ENCODE measurements around the gene NHS. TPM values are rescaled to one million over a fixed set of nuclear protein-coding genes. Genes with fewer than 3 reads are reported as not detected.
A peak's percentile ranks its signal among the peaks of the same experiment; 100 is the strongest.

Gene NHS
- total RNA-seq, 1 experiment from 2014 or later = 2.2 TPM

DNA sequence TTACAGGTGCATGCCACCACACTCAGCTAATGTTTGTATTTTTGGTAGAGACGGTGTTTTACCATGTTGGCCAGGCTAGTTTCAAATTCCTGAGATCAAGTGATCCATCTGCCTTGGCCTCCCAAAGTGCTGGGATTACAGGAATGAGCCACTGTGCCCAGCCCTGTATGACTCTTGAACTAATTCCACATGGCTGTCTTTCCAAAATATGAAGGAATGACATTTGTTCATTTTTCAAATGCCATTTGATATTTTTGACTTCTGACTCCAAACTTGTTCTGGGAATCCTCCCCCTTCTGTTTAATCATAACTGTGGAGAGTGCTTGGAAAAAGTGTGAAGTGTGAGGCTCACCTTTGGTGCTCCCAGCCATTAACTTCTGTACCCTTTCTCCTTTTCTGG is 119.2 kb downstream of the NHS start:
- no peaks in the 10 kb centered on the region for H3K4me1 ChIP-seq
- Mint-ChIP-seq H3K36me3 (ENCODE audit: insufficient read depth, unreplicated experiment) (no peaks in the 10 kb centered on the region), H3K9me3 (ENCODE audit: unreplicated experiment) (no peaks in the 10 kb centered on the region), H3K4me3 (ENCODE audit: unreplicated experiment) (no peak overlapping the region), H3K27ac (ENCODE audit: unreplicated experiment) (no peak overlapping the region), H3K27me3 (ENCODE audit: insufficient read depth, unreplicated experiment) (no peaks in the 10 kb centered on the region), H3K4me1 (ENCODE audit: low read depth, unreplicated experiment) (no peaks in the 10 kb centered on the region)
- no TSS peak for BruUV-seq (replicated peaks)
- no peaks in the 10 kb centered on the region; the same call in 1 of the 2 replicates for H3K27me3 ChIP-seq (replicated peaks; ENCODE audit: control insufficient read depth, insufficient read depth, low read length)
- POLR2A ChIA-PET = no interaction called here
- CTCF ChIA-PET = no interaction called here
- H3K36me3 ChIP-seq (ENCODE audit: control insufficient read depth, insufficient read depth, low read length) = no peaks in the 10 kb centered on the region
- no peak for DNase-seq
- intact Hi-C loops (cut with micrococcal nuclease; ENCODE audit: unreplicated experiment) = loop anchor here (10.0 kb wide), 1 partner anchor 49 kb away; no protein-coding TSS in a partner anchor
- H3K9me3 ChIP-seq = no peaks in the 10 kb centered on the region
- no peak overlapping the region for H3K4me3 ChIP-seq (ENCODE audit: low read depth, low read length)
- TF ChIP-seq, protein P1, sequence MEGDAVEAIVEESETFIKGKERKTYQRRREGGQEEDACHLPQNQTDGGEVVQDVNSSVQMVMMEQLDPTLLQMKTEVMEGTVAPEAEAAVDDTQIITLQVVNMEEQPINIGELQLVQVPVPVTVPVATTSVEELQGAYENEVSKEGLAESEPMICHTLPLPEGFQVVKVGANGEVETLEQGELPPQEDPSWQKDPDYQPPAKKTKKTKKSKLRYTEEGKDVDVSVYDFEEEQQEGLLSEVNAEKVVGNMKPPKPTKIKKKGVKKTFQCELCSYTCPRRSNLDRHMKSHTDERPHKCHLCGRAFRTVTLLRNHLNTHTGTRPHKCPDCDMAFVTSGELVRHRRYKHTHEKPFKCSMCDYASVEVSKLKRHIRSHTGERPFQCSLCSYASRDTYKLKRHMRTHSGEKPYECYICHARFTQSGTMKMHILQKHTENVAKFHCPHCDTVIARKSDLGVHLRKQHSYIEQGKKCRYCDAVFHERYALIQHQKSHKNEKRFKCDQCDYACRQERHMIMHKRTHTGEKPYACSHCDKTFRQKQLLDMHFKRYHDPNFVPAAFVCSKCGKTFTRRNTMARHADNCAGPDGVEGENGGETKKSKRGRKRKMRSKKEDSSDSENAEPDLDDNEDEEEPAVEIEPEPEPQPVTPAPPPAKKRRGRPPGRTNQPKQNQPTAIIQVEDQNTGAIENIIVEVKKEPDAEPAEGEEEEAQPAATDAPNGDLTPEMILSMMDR (IDR thresholded peaks at IDR 0.05; ENCODE audit: insufficient read depth in 1 of 2, low read depth in 1 of 2, low read length in 1 of 2, severe bottlenecking in 1 of 2, unreplicated experiment in 1 of 2) = no peak

DNA sequence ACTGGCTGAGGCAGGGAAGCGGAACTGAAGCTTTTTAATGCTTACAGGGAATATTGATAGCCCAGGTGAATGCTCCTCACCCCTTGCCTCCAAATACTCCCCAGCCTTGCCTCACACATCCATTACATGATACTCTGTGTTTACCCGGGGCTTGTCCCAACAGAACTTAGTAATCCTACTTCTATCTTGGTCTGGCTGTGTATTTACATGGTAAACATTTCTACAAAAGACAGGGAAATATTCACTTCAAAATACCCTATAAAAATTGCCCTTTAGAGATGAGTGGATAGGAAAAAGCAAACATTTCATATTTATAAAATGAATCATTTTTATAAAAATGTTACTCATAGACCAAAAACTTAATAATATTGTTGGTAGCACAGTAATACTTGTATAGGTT is 120.1 kb downstream of the NHS start:
- Histone ChIP-seq H3K36me3 (ENCODE audit: control insufficient read depth, insufficient read depth, low read length) (no peaks in the 10 kb centered on the region), H3K9me3 (no peaks in the 10 kb centered on the region), H3K27me3 (replicated peaks; ENCODE audit: control insufficient read depth, insufficient read depth, low read length) (no peaks in the 10 kb centered on the region; the same call in 1 of the 2 replicates), H3K4me1 (peaks cover 5% of the 10 kb centered on the region; the same call in 1 of the 2 replicates), H3K4me3 (ENCODE audit: low read depth, low read length) (no peak overlapping the region)
- ChIA-PET CTCF (no interaction called here), POLR2A (no interaction called here)
- H3K4me3 Mint-ChIP-seq (ENCODE audit: unreplicated experiment) = no peak overlapping the region
- BruUV-seq (replicated peaks) = no TSS peak
- H3K36me3 Mint-ChIP-seq (ENCODE audit: insufficient read depth, unreplicated experiment) = no peaks in the 10 kb centered on the region
- H3K27me3 Mint-ChIP-seq (ENCODE audit: insufficient read depth, unreplicated experiment) = no peaks in the 10 kb centered on the region
- DNase-seq = peak in 1 of 2 experiments; percentile 15
- TF ChIP-seq, protein P1 (IDR thresholded peaks at IDR 0.05; ENCODE audit: insufficient read depth in 1 of 2, low read depth in 1 of 2, low read length in 1 of 2, severe bottlenecking in 1 of 2, unreplicated experiment in 1 of 2) = no peak
- intact Hi-C loops (cut with micrococcal nuclease; ENCODE audit: unreplicated experiment) = loop anchor here (10.0 kb wide), 1 partner anchor 50 kb away; no protein-coding TSS in a partner anchor
- peaks cover 2% of the 10 kb centered on the region for H3K4me1 Mint-ChIP-seq (ENCODE audit: low read depth, unreplicated experiment)
- H3K9me3 Mint-ChIP-seq (ENCODE audit: unreplicated experiment) = no peaks in the 10 kb centered on the region
- H3K27ac Mint-ChIP-seq (ENCODE audit: unreplicated experiment) = no peak overlapping the region

DNA sequence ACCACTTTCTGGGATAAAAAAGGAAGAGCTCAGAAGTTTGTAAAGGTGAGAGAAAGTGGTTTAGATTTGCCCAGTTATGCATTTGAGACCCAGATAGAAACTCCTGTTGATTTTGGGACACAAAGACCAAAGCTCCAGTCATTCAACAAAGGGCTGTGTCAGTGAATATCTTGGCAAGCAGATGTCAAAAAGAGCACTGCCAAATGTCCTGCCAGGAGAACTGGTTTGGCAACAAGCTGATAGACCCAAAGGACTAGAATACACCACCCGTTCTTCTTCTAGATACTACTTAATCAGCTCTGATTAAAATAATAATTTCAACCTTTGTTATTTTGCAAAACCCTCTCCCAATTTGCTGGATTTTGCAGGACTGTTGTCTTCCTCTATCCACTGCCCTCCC is 121.4 kb downstream of the NHS start:
- BruUV-seq (replicated peaks) = no TSS peak
- H3K36me3 Mint-ChIP-seq (ENCODE audit: insufficient read depth, unreplicated experiment) = no peaks in the 10 kb centered on the region
- no peak overlapping the region for H3K27ac Mint-ChIP-seq (ENCODE audit: unreplicated experiment)
- no peaks in the 10 kb centered on the region for H3K9me3 Mint-ChIP-seq (ENCODE audit: unreplicated experiment)
- no peak overlapping the region for H3K4me3 Mint-ChIP-seq (ENCODE audit: unreplicated experiment)
- H3K4me1 ChIP-seq = peaks cover 5% of the 10 kb centered on the region; the same call in 1 of the 2 replicates
- H3K36me3 ChIP-seq (ENCODE audit: control insufficient read depth, insufficient read depth, low read length) = no peaks in the 10 kb centered on the region
- TF ChIP-seq, protein P1 (IDR thresholded peaks at IDR 0.05; ENCODE audit: insufficient read depth in 1 of 2, low read depth in 1 of 2, low read length in 1 of 2, severe bottlenecking in 1 of 2, unreplicated experiment in 1 of 2) = no peak
- no peak for DNase-seq
- ChIA-PET POLR2A (no interaction called here), CTCF (no interaction called here)
- intact Hi-C loops (cut with micrococcal nuclease; ENCODE audit: unreplicated experiment) = loop anchor here (10.0 kb wide), 1 partner anchor 52 kb away; no protein-coding TSS in a partner anchor
- no peaks in the 10 kb centered on the region; the same call in 1 of the 2 replicates for H3K27me3 ChIP-seq (replicated peaks; ENCODE audit: control insufficient read depth, insufficient read depth, low read length)
- peaks cover 13% of the 10 kb centered on the region for H3K4me1 Mint-ChIP-seq (ENCODE audit: low read depth, unreplicated experiment)
- no peaks in the 10 kb centered on the region for H3K9me3 ChIP-seq
- no peak overlapping the region for H3K4me3 ChIP-seq (ENCODE audit: low read depth, low read length)
- H3K27me3 Mint-ChIP-seq (ENCODE audit: insufficient read depth, unreplicated experiment) = no peaks in the 10 kb centered on the region

All from Caco-2 (cell line).